BJ (cell line): ENCODE measurements around the gene KRT77. TPM values are rescaled to one million over a fixed set of nuclear protein-coding genes. Genes with fewer than 3 reads are reported as not detected.
"Not testable (repeated sequence)": the region's sequence is repeated elsewhere in the genome, so short reads cannot be mapped to it uniquely, and the experiment has no call there.

Experiments used
- CTCF ChIA-PET: fragments of 350-600 bp; formaldehyde crosslinking; extraction: SDS; loops from one replicate; lab custom pipeline; 2021; ENCODE audit warnings: antibody characterized with exemption, inconsistent platforms; lab: Yijun Ruan, JAX
- POLR2A ChIA-PET: fragments of 300-600 bp; sonication (Branson Sonifier 250); formaldehyde crosslinking; extraction: SDS; loops from one replicate; lab custom pipeline; 2021; ENCODE audit warnings: antibody characterized with exemption; lab: Charles Lee
- DNase-seq: peaks from one replicate; pipeline ENCODE4 v3.0.0-alpha.2; 2011; ENCODE audit warnings: low read depth
- H3K27me3 ChIP-seq: 2 replicates; pipeline ENCODE4 v1.6.0; 2011; ENCODE audit warnings: low read length; ENCODE audit not compliant: control insufficient read depth, insufficient read depth
- H3K36me3 ChIP-seq: 2 replicates; pipeline ENCODE4 v1.5.1; 2011; ENCODE audit warnings: low read length; ENCODE audit not compliant: control insufficient read depth, insufficient read depth
- H3K4me3 ChIP-seq: 2 replicates; pipeline ENCODE4 v1.5.1; 2011; ENCODE audit warnings: low read depth, mild to moderate bottlenecking, control low read depth, low read length
- polyA plus RNA-seq: library from polyadenylated mRNA; depleted of rRNA; stranded (reverse); fragments of >200 nt; gene quantifications from 2 replicates; pipeline ENCODE4 v1.2.3, GENCODE V29; 2011
- TF ChIP-seq, protein P1 (sequence below): IDR thresholded peaks from 2 replicates; pipeline ENCODE4 v1.5.1; 2011; ENCODE audit warnings: low read depth, mild to moderate bottlenecking, control low read depth, inconsistent platforms, low read length, moderate library complexity; ENCODE audit not compliant: insufficient read depth

Gene KRT77
- polyA plus RNA-seq, 1 experiment = not detected

DNA sequence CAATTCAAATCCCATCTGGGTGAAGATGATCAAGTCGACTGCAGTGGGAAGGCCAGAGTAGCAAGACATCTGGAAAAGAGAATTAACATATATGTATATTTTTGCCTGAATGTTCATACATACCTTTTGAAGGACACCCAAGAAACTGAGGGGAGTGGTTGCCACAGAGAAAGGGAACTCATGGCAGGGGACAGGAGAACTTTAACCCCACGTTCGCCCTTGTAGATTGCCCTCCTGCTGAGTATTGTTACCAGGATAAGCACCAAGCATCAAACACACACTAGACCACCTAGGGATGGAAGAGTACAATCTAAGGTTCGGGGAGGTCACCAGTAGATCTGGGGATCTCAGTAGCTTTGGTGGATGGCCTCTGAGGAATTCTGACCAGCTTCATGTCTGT is 32.8 kb downstream of the KRT77 start:
- TF ChIP-seq, protein P1, sequence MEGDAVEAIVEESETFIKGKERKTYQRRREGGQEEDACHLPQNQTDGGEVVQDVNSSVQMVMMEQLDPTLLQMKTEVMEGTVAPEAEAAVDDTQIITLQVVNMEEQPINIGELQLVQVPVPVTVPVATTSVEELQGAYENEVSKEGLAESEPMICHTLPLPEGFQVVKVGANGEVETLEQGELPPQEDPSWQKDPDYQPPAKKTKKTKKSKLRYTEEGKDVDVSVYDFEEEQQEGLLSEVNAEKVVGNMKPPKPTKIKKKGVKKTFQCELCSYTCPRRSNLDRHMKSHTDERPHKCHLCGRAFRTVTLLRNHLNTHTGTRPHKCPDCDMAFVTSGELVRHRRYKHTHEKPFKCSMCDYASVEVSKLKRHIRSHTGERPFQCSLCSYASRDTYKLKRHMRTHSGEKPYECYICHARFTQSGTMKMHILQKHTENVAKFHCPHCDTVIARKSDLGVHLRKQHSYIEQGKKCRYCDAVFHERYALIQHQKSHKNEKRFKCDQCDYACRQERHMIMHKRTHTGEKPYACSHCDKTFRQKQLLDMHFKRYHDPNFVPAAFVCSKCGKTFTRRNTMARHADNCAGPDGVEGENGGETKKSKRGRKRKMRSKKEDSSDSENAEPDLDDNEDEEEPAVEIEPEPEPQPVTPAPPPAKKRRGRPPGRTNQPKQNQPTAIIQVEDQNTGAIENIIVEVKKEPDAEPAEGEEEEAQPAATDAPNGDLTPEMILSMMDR = no peak
- Histone ChIP-seq H3K27me3 (peaks cover 4% of the 10 kb centered on the region), H3K4me3 (no peak overlapping the region), H3K36me3 (no peaks in the 10 kb centered on the region)
- ChIA-PET CTCF (no interaction called here), POLR2A (no interaction called here)
- DNase-seq = no peak

DNA sequence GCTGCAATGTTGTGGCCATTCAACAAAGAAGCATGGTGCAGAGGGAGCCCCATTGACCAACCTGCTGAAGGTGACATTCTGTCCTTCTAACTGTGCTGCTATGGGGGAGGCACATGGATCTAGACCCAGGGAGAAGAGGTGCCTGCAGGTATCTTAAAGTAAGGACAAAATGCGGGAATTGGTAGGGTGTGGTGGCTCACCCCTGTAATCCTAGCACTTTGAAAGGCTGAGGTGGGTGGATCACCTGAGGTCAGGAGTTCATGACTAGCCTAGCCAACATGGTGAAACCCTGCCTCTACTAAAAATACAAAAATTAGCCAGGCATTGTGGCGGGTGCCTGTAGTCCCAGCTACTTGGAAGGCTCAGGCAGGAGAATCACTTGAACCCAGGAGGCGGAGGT is 33.4 kb downstream of the KRT77 start:
- H3K27me3 ChIP-seq, POLR2A ChIA-PET, CTCF ChIA-PET, H3K36me3 ChIP-seq, DNase-seq, H3K4me3 ChIP-seq: not testable (repeated sequence)

DNA sequence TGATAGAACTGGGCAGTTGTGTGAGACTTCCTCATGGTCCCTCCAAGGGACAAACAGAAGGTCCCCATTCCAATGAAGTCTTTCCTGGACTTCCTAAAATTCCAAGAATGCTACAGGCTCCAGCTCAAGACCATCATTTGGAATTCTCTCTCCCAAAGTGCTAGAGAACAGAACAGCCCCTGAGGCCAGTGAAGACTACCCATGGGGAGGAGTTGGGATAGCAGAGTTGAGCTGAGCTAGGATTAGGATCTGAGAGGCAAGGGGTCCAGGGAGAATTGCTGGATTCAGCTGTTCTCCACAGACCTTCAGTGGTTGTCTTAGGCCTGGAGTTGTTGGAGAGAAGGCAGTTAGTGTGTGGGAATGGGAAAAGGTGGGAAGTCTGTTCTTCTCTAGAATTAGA is 33.9 kb downstream of the KRT77 start:
- no peak for DNase-seq
- POLR2A ChIA-PET = no interaction called here
- Histone ChIP-seq H3K27me3 (peaks cover 4% of the 10 kb centered on the region), H3K36me3 (no peaks in the 10 kb centered on the region), H3K4me3 (no peak overlapping the region)
- CTCF ChIA-PET = no interaction called here
- TF ChIP-seq, protein P1 = no peak

DNA sequence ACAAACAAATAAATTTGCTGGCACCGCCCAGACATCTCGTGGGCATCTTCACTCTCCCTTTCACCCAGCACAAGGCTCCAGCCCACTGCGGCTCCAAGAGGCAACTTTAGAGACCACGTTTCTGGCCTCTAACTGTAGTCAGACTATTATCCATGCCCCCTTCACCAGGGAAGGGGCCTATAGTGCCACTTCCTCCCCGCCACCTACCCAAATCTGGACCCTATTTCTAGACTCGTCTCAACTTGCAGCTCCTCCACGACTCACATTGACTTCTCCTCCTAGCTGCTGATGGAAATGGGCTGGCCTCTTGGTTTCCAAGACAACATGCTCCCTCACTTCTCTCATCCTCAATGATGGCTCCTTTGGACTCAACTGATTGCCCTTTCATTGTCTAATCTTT is 35.4 kb downstream of the KRT77 start:
- no peak overlapping the region for H3K4me3 ChIP-seq
- peaks cover 9% of the 10 kb centered on the region for H3K27me3 ChIP-seq
- CTCF ChIA-PET = interaction anchor here (1.4 to 2.0 kb wide), 3 partner anchors 11 to 206 kb away, joined by 3 to 6 read pairs (median 6); no protein-coding TSS in a partner anchor
- POLR2A ChIA-PET = no interaction called here
- no peak for DNase-seq
- H3K36me3 ChIP-seq = no peaks in the 10 kb centered on the region
- TF ChIP-seq, protein P1 = no peak

- ChIA-PET CTCF (interaction anchor here (0.7 to 2.0 kb wide), 4 partner anchors 11 to 217 kb away, joined by 3 to 6 read pairs (median 4); no protein-coding TSS in a partner anchor), POLR2A (no interaction called here)
- no peaks in the 10 kb centered on the region for H3K36me3 ChIP-seq
- H3K27me3 ChIP-seq = peaks cover 9% of the 10 kb centered on the region
- DNase-seq = no peak
- no peak overlapping the region for H3K4me3 ChIP-seq
- TF ChIP-seq, protein P1 = 0 out of 2 replicates have a peak, but pooled peaks have one; percentile 16
Measured at GRCh38 chr12:52667509-52667908, 35.8 kb downstream of the KRT77 start.

- H3K4me3 ChIP-seq = no peak overlapping the region
- peaks cover 9% of the 10 kb centered on the region for H3K27me3 ChIP-seq
- no peak for DNase-seq
- TF ChIP-seq, protein P1 = no peak
- H3K36me3 ChIP-seq = no peaks in the 10 kb centered on the region
- CTCF ChIA-PET = no interaction called here
- POLR2A ChIA-PET = no interaction called here
Measured at GRCh38 chr12:52666471-52666870, 36.9 kb downstream of the KRT77 start.
